Hepatocyte (in vitro differentiated cells): Measurements from ENCODE around the gene MARK1. TPM values are rescaled to one million over a fixed set of nuclear protein-coding genes. Genes with fewer than 3 reads are reported as not detected.

Experiments
- DNase-seq: peaks from one replicate; pipeline ENCODE4 v3.0.0-alpha.2; 2016; ENCODE audit warnings: low spot score
- H2AFZ ChIP-seq: fragments of 200-600 bp; sonication (generic); 2 replicates; pipeline ENCODE4 v1.6.0; 2016; ENCODE audit warnings: antibody characterized with exemption, mild to moderate bottlenecking
- H3K27ac ChIP-seq: fragments of 200-600 bp; sonication (generic); 2 replicates; pipeline ENCODE4 v1.5.1; 2016; ENCODE audit warnings: mild to moderate bottlenecking
- H3K27me3 ChIP-seq: fragments of 200-600 bp; sonication (generic); 2 replicates; pipeline ENCODE4 v1.6.1; 2016
- H3K36me3 ChIP-seq: fragments of 200-600 bp; sonication (generic); replicated peaks from 2 replicates; pipeline ENCODE4 v1.5.1; 2016; ENCODE audit warnings: low read depth; ENCODE audit not compliant: insufficient read depth
- H3K4me1 ChIP-seq: fragments of 200-600 bp; sonication (generic); 2 replicates; pipeline ENCODE4 v1.5.1; 2016; ENCODE audit warnings: mild to moderate bottlenecking, moderate library complexity; ENCODE audit not compliant: insufficient read depth
- H3K4me2 ChIP-seq: fragments of 200-600 bp; sonication (generic); 2 replicates; pipeline ENCODE4 v1.6.0; 2016
- H3K4me3 ChIP-seq: fragments of 200-600 bp; sonication (generic); 2 replicates; pipeline ENCODE4 v1.5.1; 2016; ENCODE audit warnings: mild to moderate bottlenecking
- H3K79me2 ChIP-seq: fragments of 200-600 bp; sonication (generic); 2 replicates; pipeline ENCODE4 v1.6.0; 2017; ENCODE audit warnings: mild to moderate bottlenecking
- H3K9me2 ChIP-seq: fragments of 200-600 bp; sonication (generic); replicated peaks from 2 replicates; pipeline ENCODE4 v1.6.0; 2017; ENCODE audit warnings: mild to moderate bottlenecking; ENCODE audit not compliant: insufficient read depth
- H3K9me3 ChIP-seq: fragments of 200-600 bp; sonication (generic); 2 replicates; pipeline ENCODE4 v1.5.1; 2016; ENCODE audit warnings: low read depth, mild to moderate bottlenecking
- H4K20me1 ChIP-seq: fragments of 200-600 bp; sonication (generic); 2 replicates; pipeline ENCODE4 v1.6.0; 2016; ENCODE audit warnings: mild to moderate bottlenecking; ENCODE audit not compliant: insufficient read depth, poor library complexity, severe bottlenecking
- CTCF ChIP-seq: fragments of 200-600 bp; sonication (generic); IDR thresholded peaks from 2 replicates; pipeline ENCODE4 v1.5.1; 2016; ENCODE audit warnings: antibody characterized with exemption, mild to moderate bottlenecking; ENCODE audit not compliant: poor library complexity
- EZH2 ChIP-seq: fragments of 200-600 bp; sonication (generic); IDR thresholded peaks from 2 replicates; pipeline ENCODE4 v1.6.1; 2016; ENCODE audit warnings: antibody characterized with exemption, mild to moderate bottlenecking, borderline replicate concordance
- EZH2phosphoT487 ChIP-seq: fragments of 200-600 bp; sonication (generic); IDR thresholded peaks from one replicate; pipeline ENCODE4 v1.6.1; 2018; ENCODE audit warnings: antibody characterized with exemption, mild to moderate bottlenecking, low read depth, moderate library complexity; ENCODE audit not compliant: unreplicated experiment, severe bottlenecking
- WGBS: methylation state at CpG from one replicate; pipeline ENCODE4 v1.1.6; 2016; ENCODE audit warnings: low lambda C conversion rate; ENCODE audit errors: missing lambda C conversion rate; 5-methylcytosine and 5-hydroxymethylcytosine counted together
- polyA plus RNA-seq: library from polyadenylated mRNA; unstranded; fragments of >200 nt; fragmentation: Nextera tagmentation; extraction: Ambion mirVana; gene quantifications from 2 replicates; pipeline ENCODE4 v1.2.1, GENCODE V29; 2016
- total RNA-seq: library from RNA; depleted of rRNA; stranded (reverse); fragments of >200 nt; gene quantifications from 2 replicates; pipeline ENCODE4 v1.2.3, GENCODE V29; 2014

The MARK1 gene
- total and polyA plus RNA-seq, 2 experiments from 2014 or later, result 1.9 to 7.1 TPM

GRCh38 chr1:220497220-220497947, 30.6 kb upstream of the MARK1 start:
- Histone ChIP-seq H3K4me1 (no peaks in the 10 kb centered on the region), H3K27ac (no peak overlapping the region), H2AFZ (no peak overlapping the region), H4K20me1 (no peaks in the 10 kb centered on the region), H3K4me3 (no peak overlapping the region), H3K4me2 (no peak overlapping the region), H3K9me2 (no peaks in the 10 kb centered on the region), H3K79me2 (no peaks in the 10 kb centered on the region), H3K36me3 (no peaks in the 10 kb centered on the region), H3K9me3 (no peaks in the 10 kb centered on the region), H3K27me3 (no peaks in the 10 kb centered on the region)
- no peak for TF ChIP-seq EZH2phosphoT487
- TF ChIP-seq CTCF, result no peak
- no peak for TF ChIP-seq EZH2
- 38% methylated on average over 5 of the region's 5 CpGs for WGBS
- DNase-seq, result no peak

- H3K4me2 ChIP-seq, result no peak overlapping the region
- WGBS, result 87% methylated on average over 2 of the region's 2 CpGs
- H2AFZ ChIP-seq, result no peak overlapping the region
- DNase-seq, result no peak
- H3K9me3 ChIP-seq, result no peaks in the 10 kb centered on the region
- H3K36me3 ChIP-seq, result no peaks in the 10 kb centered on the region
- no peak overlapping the region for H3K4me3 ChIP-seq
- no peaks in the 10 kb centered on the region for H3K4me1 ChIP-seq
- no peaks in the 10 kb centered on the region for H4K20me1 ChIP-seq
- no peaks in the 10 kb centered on the region for H3K27me3 ChIP-seq
- no peak overlapping the region for H3K27ac ChIP-seq
- no peaks in the 10 kb centered on the region for H3K9me2 ChIP-seq
- TF ChIP-seq EZH2phosphoT487 (no peak), CTCF (no peak), EZH2 (no peak)
- H3K79me2 ChIP-seq, result no peaks in the 10 kb centered on the region
Measured at GRCh38 chr1:220498188-220498587, 29.7 kb upstream of the MARK1 start.

GRCh38 chr1:220500372-220500771, 27.6 kb upstream of the MARK1 start:
- Histone ChIP-seq H3K9me2 (no peaks in the 10 kb centered on the region), H3K4me1 (no peaks in the 10 kb centered on the region), H3K4me3 (no peak overlapping the region), H3K79me2 (no peaks in the 10 kb centered on the region), H3K27me3 (no peaks in the 10 kb centered on the region), H3K9me3 (no peaks in the 10 kb centered on the region), H3K27ac (no peak overlapping the region), H2AFZ (no peak overlapping the region), H3K36me3 (no peaks in the 10 kb centered on the region), H3K4me2 (no peak overlapping the region), H4K20me1 (no peaks in the 10 kb centered on the region)
- WGBS, result 81% methylated on average over 1 of the region's 1 CpG
- no peak for DNase-seq
- no peak for TF ChIP-seq CTCF
- no peak for TF ChIP-seq EZH2
- TF ChIP-seq EZH2phosphoT487, result no peak
